SHP77 (cell line): ENCODE data around the gene OLFML2B.
A peak's percentile ranks its signal among the peaks of the same experiment; 100 is the strongest.
"Not testable (repeated sequence)": the region's sequence is repeated elsewhere in the genome, so short reads cannot be mapped to it uniquely, and the experiment has no call there.

Experiments used
- DNase-seq, 2 experiments: peaks; one replicate each; lab custom pipeline; 2025; lab: John Stamatoyannopoulos, UW

OLFML2B gene

DNA sequence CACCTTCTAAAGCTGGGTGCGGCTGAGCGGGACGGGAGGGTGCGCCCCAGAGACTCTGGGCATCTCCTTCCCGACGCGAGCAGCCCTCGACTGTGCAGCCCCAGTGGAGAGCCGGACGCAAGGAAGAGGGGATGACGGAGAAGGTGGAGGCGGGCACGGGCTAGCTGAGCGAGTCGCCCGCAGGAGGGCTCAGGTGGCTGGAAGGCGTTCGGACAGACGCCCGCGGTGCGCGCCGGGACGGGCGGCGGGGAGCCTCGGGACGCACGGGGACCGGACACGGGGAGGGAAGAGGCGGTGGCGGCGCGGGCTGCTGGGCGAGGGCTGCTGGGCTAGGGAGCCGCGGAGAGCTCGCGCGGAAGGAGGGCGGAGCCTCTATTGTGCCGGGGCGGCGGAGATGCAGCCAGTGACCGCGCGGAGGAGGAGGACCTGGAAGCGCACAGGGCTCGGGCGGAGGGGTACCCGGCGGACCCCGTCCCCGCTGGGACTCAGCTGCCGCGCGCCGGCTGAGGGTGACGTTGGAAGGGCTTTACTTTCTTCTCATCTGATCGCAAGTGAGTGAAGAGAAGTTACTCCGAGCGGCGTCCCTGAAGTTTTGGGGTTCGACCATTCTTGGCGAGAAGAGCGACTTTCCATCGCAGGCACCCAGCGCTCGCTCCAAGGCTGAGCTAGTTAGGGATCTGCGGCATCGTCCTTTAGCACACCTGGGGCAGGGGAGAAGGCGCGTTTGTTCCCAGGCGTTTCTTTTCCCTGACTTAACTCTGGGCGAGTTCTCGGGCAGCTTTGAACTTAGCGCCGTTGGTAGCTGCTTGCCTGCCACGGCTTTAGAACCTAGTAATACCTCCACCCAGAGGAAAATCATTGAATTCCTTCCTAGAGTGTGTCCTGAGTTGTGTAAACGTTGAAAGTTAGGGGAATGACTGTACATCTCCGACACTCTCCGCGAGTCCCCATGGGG lies at the start of gene OLFML2B:
TSS of gene OLFML2B (minus strand) at position 323 of the 955 bp plus-strand sequence. CDS start 439 bp downstream, outside the sequence.
- DNase-seq, result peak; percentile 29 to 64

DNA sequence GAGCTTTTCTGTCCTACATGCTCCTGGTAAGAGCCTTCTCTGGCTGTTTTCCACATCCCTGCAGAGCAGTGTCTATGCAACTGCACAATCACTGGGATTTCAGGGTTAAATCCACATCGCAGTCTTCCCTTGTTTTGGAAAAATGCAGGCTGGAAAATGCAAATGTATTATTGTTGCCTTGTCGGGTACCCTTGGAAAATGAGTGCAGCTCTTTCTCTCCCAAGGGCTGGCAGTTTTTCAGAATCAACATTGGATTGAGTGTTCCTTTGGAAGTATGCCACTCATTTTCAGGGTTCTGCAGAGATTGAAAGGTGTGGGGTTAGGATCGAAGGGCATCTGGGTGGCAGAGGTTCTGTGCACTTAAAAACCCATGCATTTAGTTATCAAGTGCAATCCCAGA lies 49.1 kb upstream of the OLFML2B start:
- no peak for DNase-seq

DNA sequence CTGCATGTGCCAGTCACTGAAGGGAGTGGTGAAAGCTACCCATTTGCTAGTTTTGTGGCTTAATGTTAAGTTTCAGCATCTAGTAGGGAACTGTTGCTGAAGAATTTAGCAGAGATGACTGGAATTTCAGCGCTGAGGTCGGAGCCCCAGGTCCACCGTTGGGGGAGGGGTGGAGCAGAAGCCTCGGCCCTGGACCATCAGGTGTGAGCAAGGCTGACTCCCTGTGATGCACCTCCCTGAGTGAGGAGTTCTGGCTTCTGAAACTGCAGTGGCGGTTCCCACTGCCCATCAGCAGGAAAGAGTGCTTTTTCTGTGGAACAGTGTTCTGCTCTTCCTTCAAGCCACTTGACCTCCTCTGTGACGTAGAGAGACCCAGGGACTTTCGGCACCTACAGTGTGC lies 47.2 kb upstream of the OLFML2B start:
- DNase-seq, result no peak

DNA sequence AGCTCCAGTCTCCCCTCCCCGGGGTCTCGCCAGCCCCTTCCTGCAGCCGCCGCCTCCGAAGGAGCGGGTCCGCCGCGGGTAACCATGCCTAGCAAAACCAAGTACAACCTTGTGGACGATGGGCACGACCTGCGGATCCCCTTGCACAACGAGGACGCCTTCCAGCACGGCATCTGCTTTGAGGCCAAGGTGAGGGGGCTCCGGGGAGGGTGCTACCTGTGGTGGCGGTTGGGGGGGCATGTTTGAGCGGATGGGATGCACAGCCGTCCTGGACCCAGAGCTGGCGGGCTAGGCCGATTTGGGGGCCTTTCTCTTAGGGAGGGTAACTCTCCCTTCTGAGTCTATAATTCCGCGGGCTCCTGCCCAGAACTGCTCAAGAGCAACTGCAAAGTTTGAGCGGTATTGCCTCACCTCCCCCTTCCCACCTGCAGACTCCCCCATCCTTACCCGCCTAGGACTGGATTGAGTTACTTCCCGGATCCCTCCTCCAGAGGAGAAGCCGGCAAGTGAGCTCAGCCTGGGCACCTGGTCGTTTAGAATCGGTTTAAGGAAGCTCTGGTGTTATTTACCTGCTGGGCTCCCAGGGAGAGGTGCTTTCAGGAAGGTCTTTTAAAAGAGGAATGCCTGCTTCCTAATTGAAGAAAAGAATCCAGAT lies 46.6 kb upstream of the OLFML2B start:
- DNase-seq, result no peak

DNA sequence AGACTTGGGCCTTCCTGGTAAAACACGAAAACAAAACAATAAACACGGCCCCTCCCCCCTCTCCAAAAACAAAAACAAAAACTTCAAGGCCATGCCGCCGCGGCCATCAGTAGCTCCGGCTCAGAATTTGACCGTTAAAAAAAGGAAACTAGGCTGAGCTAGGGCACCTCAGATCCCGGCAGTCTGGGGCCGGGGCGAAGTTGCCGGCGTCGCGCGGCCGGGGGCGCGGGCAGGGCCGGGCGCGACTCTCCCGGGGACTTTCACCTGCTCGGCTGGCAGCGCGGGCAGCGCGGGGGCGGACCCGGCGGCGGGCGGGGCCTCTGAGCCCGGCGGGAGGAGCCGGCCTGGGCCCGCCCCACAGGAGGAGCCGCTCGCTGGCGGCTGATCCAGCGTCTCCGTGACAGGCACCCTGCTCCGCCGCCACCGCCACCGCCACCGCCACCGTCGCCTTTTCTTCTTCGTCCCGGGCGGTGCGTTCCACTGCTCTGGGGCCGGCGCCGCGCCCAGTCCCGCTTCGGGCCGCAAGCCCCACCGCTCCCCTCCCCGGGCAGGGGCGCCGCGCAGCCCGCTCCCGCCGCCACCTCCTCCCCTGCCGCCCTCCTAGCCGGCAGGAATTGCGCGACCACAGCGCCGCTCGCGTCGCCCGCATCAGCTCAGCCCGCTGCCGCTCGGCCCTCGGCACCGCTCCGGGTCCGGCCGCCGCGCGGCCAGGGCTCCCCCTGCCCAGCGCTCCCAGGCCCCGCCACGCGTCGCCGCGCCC lies 45.8 kb upstream of the OLFML2B start, which contains the start of gene NOS1AP:
TSS of gene NOS1AP (plus strand) at position 358 of the 760 bp plus-strand sequence. CDS start 487 bp downstream, outside the sequence.
- peak; percentile 70 to 80 for DNase-seq

DNA sequence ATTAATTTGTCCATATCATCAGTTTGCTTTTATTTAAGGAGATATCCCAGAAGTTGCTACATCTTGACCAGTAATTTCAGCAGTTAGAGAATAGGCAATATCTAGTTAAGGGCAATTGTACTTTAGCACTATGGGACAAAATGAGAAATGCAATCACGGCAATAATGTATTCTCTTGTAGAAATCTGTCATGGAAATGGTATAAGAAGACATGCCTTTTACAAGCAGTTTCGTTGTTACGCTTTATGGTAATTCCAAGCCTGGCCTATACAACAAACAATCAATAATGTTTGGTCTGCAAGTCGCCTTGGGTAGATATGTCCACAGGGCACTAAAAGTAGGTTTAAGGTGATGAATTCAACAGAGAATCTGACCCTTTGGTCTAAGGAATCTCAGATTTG lies 44.6 kb upstream of the OLFML2B start:
- DNase-seq, result no peak

DNA sequence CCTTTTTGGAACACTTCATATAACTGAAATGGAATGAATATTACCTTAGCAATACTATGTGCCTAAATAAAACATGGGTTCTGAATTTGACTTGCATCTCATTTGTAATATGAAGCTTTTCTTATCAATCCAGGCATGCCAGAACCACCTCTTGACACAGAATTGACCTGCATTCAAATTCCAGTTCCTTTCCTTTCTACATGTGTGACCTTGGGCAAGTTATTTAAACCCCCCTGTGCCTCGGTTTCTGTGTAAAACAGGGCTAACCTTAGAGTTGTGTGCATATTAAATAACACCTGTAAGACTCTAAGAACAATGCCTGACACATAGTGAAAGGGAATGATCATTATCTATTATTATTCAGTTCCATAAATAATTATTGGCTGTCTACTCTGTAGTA lies 43.8 kb upstream of the OLFML2B start:
- DNase-seq, result no peak

DNA sequence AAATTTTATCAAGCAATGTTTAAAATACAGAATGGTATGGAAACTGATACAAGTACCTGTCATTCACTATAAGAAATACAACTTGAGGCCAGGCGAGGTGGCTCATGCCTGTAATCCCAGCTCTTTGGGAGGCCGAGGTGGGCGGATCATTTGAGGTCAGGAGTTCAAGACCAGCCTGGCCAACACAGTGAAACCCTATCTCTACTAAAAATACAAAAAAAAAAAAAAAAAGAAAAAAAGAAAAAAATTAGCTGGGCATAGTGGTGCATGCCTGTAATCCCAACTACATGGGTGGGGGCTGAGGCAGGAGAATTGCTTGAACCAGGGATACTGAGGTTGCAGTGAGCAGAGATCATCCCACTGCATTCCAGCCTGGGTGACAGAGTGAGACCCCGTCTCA lies 43.2 kb upstream of the OLFML2B start:
- not testable (repeated sequence) for DNase-seq

DNA sequence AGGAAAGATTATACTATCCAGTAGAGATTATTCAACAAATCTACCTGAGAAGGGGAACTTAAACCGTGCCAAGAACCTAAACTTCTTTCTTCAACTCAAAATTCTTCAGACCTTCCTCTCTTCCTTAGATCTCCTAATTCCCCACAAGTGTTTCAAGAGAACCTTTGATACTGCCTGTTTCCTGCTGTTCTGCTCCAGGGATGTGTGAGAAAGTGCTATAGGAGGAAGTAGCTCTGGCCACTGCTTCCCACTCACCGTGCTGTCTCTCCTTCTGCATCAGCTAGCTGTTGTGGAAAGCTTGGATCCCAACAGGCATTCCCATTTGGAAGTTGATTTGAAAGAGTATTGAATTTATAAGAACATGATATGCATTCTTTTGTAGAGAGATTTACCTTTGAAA lies 41.3 kb upstream of the OLFML2B start:
- no peak for DNase-seq

DNA sequence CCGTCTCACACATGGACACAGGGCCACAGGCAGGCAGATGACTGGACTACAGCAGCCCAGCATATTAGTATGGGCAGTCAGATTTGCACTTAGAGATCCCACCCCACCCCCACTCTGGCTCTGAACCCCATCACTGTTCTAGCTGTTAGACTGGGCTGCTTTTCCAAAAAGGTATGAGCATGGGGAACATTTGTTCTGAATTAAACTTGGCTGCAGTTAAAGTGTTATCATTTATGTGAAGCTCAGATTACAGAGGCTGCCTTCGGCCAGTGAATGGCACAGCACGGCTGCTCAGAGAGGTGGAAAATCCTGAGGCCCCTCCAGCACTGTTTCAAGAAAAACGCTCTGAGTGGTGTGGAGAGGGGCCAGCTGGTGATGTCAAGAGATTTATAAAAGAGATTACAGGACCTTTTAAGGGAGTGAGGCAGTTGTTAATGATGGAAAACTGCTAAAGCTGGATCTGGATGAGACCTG lies 38.9 kb upstream of the OLFML2B start:
- no peak for DNase-seq

DNA sequence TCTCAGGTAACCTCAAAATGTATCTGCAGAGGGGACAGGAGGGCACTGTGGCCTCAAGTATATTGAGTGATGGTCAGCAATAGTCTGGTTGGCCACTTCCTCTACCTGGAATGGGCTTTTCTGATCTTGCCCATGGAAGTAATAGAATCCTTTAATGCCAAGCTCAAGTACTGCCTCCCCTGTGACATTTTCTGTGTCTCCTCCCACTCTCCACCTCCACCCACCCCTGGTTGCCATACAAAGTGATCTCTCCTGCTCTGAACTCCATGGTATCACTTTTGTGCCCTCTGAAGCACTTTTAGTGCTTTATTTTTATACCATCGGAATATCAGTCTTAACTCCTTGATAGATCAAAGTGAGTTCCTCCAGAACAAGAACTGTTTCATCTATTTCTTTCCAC lies 36.6 kb upstream of the OLFML2B start:
- no peak for DNase-seq

DNA sequence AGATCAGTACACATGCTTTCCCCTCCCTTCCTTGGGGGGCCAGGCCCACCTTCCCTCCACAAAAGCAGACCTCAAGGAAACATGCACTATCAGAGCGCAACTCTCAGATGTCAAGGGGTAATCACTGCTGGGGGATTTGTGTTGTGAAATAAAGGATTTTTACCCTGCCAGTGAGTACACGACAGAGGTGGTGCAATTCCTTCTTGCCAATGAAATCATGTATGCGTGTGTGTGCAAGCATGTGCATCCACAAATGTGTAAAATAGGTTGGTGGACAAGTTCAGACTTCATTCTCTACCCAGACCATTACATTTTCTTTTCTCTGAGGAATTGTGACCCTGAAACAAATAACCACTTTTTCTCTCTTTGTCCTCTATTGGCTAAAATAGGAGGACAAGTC lies 36.1 kb upstream of the OLFML2B start:
- no peak for DNase-seq

DNA sequence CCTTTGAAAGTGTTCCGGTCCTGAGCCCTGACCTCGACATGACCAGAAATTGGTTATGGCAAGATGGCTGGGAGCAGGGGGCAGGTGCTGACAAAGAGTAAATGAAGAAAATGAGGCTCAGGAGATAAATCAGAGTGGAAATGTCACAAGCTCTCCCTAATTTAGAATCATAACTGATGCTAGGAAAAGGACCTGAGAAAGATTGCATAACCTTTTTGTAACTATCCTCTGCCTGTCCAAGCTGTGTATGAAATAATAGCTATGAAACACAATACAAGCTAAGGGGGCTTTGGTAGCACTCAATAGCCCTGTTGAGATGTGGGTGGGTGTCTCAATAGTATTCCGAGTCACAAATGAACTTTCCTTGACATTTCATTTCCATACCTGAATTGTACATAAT lies 32.9 kb upstream of the OLFML2B start:
- no peak for DNase-seq

DNA sequence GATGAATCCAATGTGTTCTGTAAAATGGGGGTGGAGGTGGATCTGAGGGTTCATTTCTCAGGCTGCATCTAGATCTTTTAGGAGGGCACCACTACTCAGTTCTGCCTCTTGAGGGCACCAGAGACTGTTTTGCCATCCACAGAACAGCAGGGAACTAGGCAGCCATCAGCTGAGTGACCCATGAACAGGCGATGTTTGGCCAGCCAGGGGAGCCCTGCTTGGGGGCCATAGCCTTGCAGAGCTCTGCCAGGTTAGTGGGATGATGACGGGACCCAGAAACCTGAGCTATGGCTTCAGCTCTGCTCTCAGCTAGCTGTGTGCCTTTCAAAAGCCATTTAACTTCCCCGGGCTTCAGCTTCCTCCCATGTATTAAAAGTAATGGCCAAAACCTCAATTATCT lies 32.4 kb upstream of the OLFML2B start:
- peak; percentile 50 to 57 for DNase-seq

DNA sequence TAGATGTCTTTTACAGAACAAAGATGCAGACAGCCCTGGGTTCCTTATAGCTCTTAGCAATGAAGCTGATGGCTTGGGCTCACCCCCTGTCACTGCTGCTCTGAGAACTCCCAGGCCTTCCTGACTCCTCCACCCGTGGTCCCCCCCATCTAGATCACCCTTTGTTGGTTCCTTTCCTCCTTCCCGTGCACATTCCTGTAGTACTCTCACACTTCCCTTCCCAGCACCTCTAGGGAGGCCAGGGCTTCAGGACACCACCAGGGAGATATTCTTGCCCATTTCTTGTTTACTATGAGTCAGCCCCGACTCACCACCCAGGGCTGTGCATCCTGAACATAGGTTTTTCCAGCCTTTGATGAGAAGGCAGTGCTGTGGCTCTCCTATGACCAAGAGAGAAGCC lies 31.4 kb upstream of the OLFML2B start:
- DNase-seq, result no peak

DNA sequence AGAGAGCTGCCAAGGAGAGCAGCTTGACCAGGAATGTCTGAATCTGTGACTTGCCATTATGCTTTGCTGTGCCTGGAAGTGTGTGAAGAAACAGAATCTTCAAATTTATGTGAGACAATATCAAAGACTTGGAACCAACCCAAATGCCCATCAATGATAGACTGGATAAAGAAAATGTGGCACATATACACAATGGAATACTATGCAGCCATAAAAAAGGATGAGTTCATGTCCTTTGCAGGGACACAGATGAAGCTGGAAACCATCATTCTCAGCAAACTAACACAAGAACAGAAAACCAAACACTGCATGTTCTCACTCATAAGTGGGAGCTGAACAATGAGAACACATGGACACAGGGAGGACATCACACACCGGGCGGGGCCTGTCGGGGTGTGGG lies 30.3 kb upstream of the OLFML2B start:
- DNase-seq, result not testable (repeated sequence)

DNA sequence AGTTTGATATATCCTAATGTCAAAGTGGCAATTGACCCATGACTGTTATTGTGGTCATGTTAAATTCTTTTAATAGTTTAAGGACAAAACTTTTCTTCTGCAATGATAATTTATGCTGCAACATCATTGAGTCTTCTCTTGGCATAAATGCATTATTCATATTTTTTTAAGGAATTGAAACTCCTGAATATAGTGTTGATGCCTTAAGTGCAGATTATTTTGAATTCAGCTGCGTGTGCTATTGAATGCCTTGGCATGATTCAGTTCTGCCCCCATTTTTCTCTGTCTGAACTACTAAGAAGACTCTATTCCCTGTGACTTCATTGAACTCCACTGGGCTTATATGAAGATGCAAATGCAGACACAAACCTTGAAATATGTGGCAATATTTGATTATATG lies 23.3 kb upstream of the OLFML2B start:
- DNase-seq, result no peak

DNA sequence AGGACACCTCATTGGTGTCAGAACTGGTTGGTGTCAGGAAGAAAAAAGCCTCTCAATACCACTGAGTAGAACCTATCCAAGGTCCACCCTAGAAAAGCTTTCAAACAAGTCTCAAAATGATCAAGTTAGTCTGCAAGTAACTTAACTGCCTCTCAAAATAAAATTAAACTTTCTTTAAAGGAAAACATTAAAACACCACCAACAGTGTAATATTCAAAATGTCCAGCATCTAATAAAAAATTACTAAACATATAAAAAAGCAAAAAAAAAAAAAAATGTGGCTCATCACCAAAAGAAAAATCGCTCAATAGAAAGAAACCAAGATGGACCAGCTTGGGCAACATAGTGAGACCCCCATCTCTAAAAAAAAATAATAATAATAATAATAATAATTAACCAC lies 18.7 kb upstream of the OLFML2B start:
- no peak for DNase-seq

DNA sequence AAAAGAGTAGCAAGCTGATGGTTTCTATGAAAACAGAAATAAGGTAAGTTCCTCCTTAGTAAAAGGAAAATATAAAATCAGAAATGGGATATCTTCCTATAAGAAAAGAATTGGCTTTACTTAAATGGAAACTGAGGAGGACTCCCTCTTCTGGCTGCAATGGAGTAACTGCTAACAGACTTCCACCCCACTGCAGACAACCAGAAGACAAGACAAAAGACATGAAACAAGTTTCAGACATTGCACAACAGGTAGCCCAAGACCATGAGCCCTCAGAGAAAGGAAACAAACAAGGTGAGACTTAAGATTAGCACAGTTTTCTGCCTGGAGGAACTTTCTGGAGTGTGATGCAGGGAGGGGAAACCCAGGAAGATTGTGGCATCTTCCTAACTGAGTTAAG lies 17.0 kb upstream of the OLFML2B start:
- DNase-seq, result no peak

DNA sequence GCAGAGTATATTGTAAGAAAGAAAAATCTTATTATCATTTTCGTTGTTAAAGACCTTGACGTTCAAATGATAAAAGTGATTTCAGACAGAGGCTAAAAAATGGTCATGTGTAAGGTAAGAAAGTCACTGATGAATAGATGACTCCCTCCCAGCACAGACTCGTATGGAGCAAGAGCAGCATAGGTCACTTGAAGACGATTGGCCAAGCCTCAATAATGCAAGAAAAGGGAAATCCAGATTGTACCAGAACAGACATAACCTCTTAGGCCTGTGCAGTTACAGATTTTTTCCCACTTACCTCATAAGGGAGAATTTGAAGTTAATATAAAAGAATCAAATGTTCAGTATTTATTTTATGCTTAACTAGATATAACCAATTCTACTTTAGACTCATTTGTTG lies 16.3 kb upstream of the OLFML2B start:
- DNase-seq, result no peak

DNA sequence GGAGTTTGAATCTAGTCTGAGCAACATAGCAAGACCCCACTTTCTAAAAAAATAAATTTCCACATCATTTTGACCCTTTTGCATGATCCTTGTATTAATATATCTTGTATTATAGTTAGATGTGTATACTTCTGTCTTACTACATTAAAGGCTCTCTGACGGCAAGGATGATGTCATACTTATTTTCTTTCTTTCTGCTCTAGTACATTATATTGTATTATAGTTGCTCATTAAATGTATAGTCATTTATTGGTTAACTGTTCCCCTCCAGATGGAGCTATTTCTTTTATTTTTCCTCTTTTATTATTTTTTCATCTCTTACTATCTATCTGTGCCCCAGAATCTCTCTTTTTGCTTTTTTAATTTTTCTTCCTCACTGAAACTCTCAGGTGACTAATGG lies 15.0 kb upstream of the OLFML2B start:
- no peak for DNase-seq

DNA sequence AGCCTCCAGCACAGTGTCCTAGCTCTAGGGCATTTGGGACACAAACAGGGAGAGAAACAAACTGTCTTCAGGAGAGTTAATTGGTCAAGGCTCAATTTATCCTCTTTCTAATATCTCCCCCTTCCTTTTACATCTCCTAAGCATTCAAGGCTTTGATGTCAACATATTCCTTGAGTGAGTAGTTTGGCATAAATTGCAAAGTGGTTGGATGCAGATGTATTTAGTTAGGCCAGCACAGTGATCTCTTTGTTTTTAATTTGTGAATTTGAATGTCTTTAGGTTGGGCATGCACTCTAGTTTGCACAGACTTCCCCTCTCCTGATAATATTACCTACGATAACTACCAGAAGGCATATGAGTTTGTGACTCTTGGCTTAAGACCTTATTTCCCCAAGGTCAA lies 12.5 kb upstream of the OLFML2B start:
- no peak for DNase-seq
